NK-92 treated with Interleukin-12 subunit alpha and Interleukin-12 subunit beta, amount 100 ng/mL, for 24 hours (cell line): Measurements from ENCODE around the gene KRTAP10-5.

ENCODE experiments used
- DNase-seq: peaks from one replicate; lab custom pipeline; 2025; lab: John Stamatoyannopoulos, UW

Gene KRTAP10-5

DNA sequence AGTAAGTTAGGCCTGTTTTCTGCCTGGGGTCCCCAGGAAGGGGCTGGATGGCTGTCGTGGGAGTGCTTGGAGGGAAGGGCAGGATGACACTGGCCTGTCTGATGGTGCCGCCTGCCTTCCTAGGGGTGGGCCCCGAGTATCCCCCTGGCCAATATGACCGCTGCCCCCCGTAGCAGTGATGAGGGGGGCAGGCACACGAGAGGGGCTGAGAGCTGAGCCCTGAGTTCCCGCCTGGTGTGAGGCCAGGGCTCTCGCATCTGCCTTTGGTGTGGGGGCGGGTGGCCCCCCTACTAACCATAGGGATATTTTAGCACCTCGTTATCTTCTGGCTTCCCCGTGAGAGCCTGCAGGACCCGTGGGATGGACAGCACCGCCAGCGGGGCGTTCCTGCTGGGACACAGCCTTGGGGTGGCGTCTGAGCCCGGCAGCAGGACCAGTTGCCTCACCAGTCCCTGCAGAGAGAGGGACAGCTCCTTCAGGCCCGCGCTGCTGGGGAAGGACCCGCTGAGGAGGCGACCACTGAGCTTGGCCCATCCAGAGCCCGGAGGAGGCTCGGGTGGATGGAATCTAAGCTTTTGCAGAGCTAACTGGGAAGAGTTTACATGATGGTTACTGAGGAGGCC lies 50.8 kb downstream of the KRTAP10-5 start:
- DNase-seq, result no peak
